Transverse colon (tissue), 4 donors: ENCODE measurements around the gene THAP7. TPM values are rescaled to one million over a fixed set of nuclear protein-coding genes. Genes with fewer than 3 reads are reported as not detected.

ENCODE experiments used
- DNase-seq: peaks from one replicate; pipeline ENCODE4 v3.0.0-alpha.2; 2019
- H3K27ac ChIP-seq, 4 donors: fragments of 200-600 bp; sonication (generic); 2 replicates each; pipeline ENCODE4 v1.5.1; 2016 to 2018; ENCODE audit warnings: inconsistent platforms in 4 of 4
- H3K27me3 ChIP-seq: fragments of 200-600 bp; sonication (generic); 2 replicates; pipeline ENCODE4 v1.5.1; 2017; ENCODE audit warnings: inconsistent platforms
- H3K36me3 ChIP-seq, 4 donors: fragments of 200-600 bp; sonication (generic); 2 replicates each; pipeline ENCODE4 v1.5.1; 2017 to 2019; ENCODE audit warnings: inconsistent platforms in 4 of 4
- H3K4me1 ChIP-seq, 4 donors: fragments of 200-600 bp; sonication (generic); 2 replicates each; pipeline ENCODE4 v1.5.1; 2017 to 2020; ENCODE audit warnings: inconsistent platforms in 4 of 4
- H3K4me3 ChIP-seq, 4 donors: fragments of 200-600 bp; sonication (generic); 1 replicate in 1 of 4; 2 replicates in 3 of 4; pipeline versions ENCODE4 v1.5.1 to v1.6.1; 2017 to 2019; ENCODE audit warnings: inconsistent platforms in 4 of 4
- H3K9me3 ChIP-seq, 2 donors: fragments of 200-600 bp; sonication (generic); 2 replicates each; pipeline ENCODE4 v1.5.1; 2017 to 2019; ENCODE audit warnings: inconsistent platforms in 2 of 2
- CTCF ChIP-seq, 5 experiments: fragments of 200-600 bp in 3 of 5; fragments of 450-650 bp in 2 of 5; sonication (generic) in 3 of 5; IDR thresholded peaks; 1 replicate in 2 of 5; 2 replicates in 3 of 5; pipeline ENCODE4 v1.5.1; 2016 to 2017; ENCODE audit warnings: antibody characterized with exemption in 5 of 5, inconsistent platforms in 3 of 5, mild to moderate bottlenecking in 2 of 5, moderate library complexity in 1 of 5
- EP300 ChIP-seq: sonication (generic); formaldehyde crosslinking; IDR thresholded peaks from one replicate; pipeline ENCODE4 v1.6.1; 2017; ENCODE audit warnings: antibody characterized with exemption, low read depth
- POLR2A ChIP-seq: fragments of 450-650 bp; IDR thresholded peaks from one replicate; pipeline ENCODE4 v1.6.1; 2016; ENCODE audit warnings: antibody characterized with exemption, mild to moderate bottlenecking, moderate library complexity
- POLR2AphosphoS5 ChIP-seq, 3 donors: sonication (generic); formaldehyde crosslinking; IDR thresholded peaks; one replicate each; pipeline ENCODE4 v1.6.1; 2016; ENCODE audit warnings: antibody characterized with exemption in 3 of 3
- WGBS, 2 donors: methylation state at CpG; one replicate each; pipeline ENCODE4 v1.1.5; 2018; ENCODE audit warnings: low coverage in 1 of 2; 5-methylcytosine and 5-hydroxymethylcytosine counted together
- in situ Hi-C, 4 donors: fragments of 200-750 bp; cut with MboI; loops; one replicate each; pipeline versions ENCODE4 v1.15.0 to v1.15.1; 2017; ENCODE audit warnings: low sequenced_read_pairs in 3 of 4, low pct_ligation_motif_present in 1 of 4, low pct_unique_long_range_greater_than_20kb in 1 of 4
- intact Hi-C: fragments of 100-400 bp; cut with DNase I; formaldehyde crosslinking; loops from one replicate; pipeline ENCODE4 v1.15.1; 2023; ENCODE audit warnings: low total_unique reads
- total RNA-seq, 4 donors: library from RNA; depleted of rRNA; stranded (reverse); fragments of >200 nt; gene quantifications; one replicate each; pipeline ENCODE4 v1.1.0, GENCODE V29; 2016

THAP7 gene
- total RNA-seq, 4 donors from 2014 or later = 27.0 to 51.5 (median 32.7) TPM

- H3K36me3 ChIP-seq = no peaks in the 10 kb centered on the region
- TF ChIP-seq EP300 (no peak), POLR2AphosphoS5 (IDR thresholded peaks at IDR 0.05) (no peak)
- intact Hi-C loops = loop anchor here (10.0 kb wide), 1 partner anchor 45 kb away; no protein-coding TSS in a partner anchor
- H3K9me3 ChIP-seq = no peaks in the 10 kb centered on the region
- in situ Hi-C loops = no loop called here
- peaks cover 25% of the 10 kb centered on the region for H3K27me3 ChIP-seq
- H3K4me3 ChIP-seq = no peak overlapping the region
- 33 to 77% methylated on average over 3 to 12 of the region's 12 CpGs for WGBS, 2 donors
- H3K27ac ChIP-seq = no peak overlapping the region
- H3K4me1 ChIP-seq = peaks cover 7 to 9% (median 7%) of the 10 kb centered on the region in 4 donors
- DNase-seq = no peak
Measured at GRCh38 chr22:21029486-21030025, 27.6 kb upstream of the THAP7 start.

GRCh38 chr22:21028277-21029251 lies 26.6 kb upstream of the THAP7 start:
- peaks cover 7 to 9% (median 7%) of the 10 kb centered on the region in 4 donors for H3K4me1 ChIP-seq
- no peak for DNase-seq
- H3K9me3 ChIP-seq = no peaks in the 10 kb centered on the region
- intact Hi-C loops = loop anchor here (10.0 kb wide), 1 partner anchor 46 kb away; no protein-coding TSS in a partner anchor
- 87% methylated on average over 13 of the region's 13 CpGs; no CpG with 5 or more reads in 1 of the 2 donors for WGBS, 2 donors
- no peaks in the 10 kb centered on the region for H3K36me3 ChIP-seq
- H3K27me3 ChIP-seq = peaks cover 25% of the 10 kb centered on the region
- H3K4me3 ChIP-seq = no peak overlapping the region
- in situ Hi-C loops = no loop called here
- no peak overlapping the region for H3K27ac ChIP-seq
- TF ChIP-seq POLR2AphosphoS5 (IDR thresholded peaks at IDR 0.05) (no peak), POLR2A (no peak), CTCF (IDR thresholded peaks at IDR 0.05) (no peak), EP300 (no peak)

- Histone ChIP-seq H3K4me1 (peaks cover 2 to 4% (median 3%) of the 10 kb centered on the region in 4 donors), H3K4me3 (no peak overlapping the region), H3K27ac (no peak overlapping the region), H3K27me3 (peaks cover 14% of the 10 kb centered on the region), H3K9me3 (no peaks in the 10 kb centered on the region), H3K36me3 (no peaks in the 10 kb centered on the region)
- in situ Hi-C loops (no loop called here), intact Hi-C loops (loop anchor here (10.0 kb wide), 1 partner anchor 48 kb away; no protein-coding TSS in a partner anchor)
- WGBS, 2 donors = 75% methylated on average over 13 of the region's 14 CpGs; no CpG with 5 or more reads in 1 of the 2 donors
- DNase-seq = no peak
- TF ChIP-seq CTCF (IDR thresholded peaks at IDR 0.05) (no peak), POLR2A (no peak), POLR2AphosphoS5 (IDR thresholded peaks at IDR 0.05) (no peak), EP300 (no peak)
Measured at GRCh38 chr22:21026783-21027692, 25.1 kb upstream of the THAP7 start.
